Testis (tissue), 2 donors: ENCODE results near the gene USP47.

Source experiments
- POLR2A ChIP-seq: fragments of 450-650 bp; IDR thresholded peaks from one replicate; pipeline ENCODE4 v1.6.1; 2017; ENCODE audit warnings: antibody characterized with exemption, mild to moderate bottlenecking, moderate library complexity
- TF ChIP-seq, protein P1 (sequence below), 3 experiments: fragments of 450-650 bp in 2 of 3; fragments of 200-600 bp in 1 of 3; sonication (generic) in 1 of 3; IDR thresholded peaks; one replicate each; pipeline ENCODE4 v1.5.1; 2016 to 2019; ENCODE audit warnings: antibody characterized with exemption in 3 of 3, mild to moderate bottlenecking in 2 of 3, moderate library complexity in 1 of 3

DNA sequence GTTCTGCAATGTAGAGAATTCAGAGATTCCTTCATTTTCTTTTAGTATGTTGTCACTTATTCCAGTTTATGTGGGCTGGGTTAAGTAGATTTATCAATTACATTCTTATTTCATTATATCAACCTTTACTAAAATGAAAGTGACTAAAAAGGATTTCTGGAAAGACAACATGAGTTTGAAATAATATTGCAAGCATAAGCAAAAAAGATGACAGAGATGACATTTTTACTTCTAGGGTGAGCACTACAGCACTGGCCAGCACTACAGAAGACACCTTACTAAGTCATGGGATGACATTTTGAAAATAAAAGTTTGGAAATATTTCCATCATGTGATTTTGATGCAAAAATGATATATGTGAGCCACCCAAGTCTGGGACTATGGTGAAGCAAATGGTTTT is 2.1 kb upstream of the USP47 start:
- TF ChIP-seq, protein P1, sequence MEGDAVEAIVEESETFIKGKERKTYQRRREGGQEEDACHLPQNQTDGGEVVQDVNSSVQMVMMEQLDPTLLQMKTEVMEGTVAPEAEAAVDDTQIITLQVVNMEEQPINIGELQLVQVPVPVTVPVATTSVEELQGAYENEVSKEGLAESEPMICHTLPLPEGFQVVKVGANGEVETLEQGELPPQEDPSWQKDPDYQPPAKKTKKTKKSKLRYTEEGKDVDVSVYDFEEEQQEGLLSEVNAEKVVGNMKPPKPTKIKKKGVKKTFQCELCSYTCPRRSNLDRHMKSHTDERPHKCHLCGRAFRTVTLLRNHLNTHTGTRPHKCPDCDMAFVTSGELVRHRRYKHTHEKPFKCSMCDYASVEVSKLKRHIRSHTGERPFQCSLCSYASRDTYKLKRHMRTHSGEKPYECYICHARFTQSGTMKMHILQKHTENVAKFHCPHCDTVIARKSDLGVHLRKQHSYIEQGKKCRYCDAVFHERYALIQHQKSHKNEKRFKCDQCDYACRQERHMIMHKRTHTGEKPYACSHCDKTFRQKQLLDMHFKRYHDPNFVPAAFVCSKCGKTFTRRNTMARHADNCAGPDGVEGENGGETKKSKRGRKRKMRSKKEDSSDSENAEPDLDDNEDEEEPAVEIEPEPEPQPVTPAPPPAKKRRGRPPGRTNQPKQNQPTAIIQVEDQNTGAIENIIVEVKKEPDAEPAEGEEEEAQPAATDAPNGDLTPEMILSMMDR (IDR thresholded peaks at IDR 0.05) = no peak
- no peak for TF ChIP-seq POLR2A
